A673 (cell line): ENCODE results near the gene BTN3A1. TPM values are rescaled to one million over a fixed set of nuclear protein-coding genes. Genes with fewer than 3 reads are reported as not detected.

ENCODE experiments used
- BruUV-seq: library from RNA; stranded (reverse); fragments of 400-500 nt; replicated peaks from 2 replicates; lab custom pipeline; 2021; lab: Mats Ljungman, UMichigan
- CTCF ChIA-PET: fragments of 300-600 bp; sonication (Branson Sonifier 250); formaldehyde crosslinking; loops from one replicate; lab custom pipeline; 2022; ENCODE audit warnings: antibody characterized with exemption; lab: Charles Lee
- POLR2A ChIA-PET: fragments of 300-600 bp; sonication (Branson Sonifier 250); formaldehyde crosslinking; loops from one replicate; lab custom pipeline; 2022; ENCODE audit warnings: antibody characterized with exemption; ENCODE audit not compliant: low non-redundant PET; lab: Charles Lee
- DNase-seq: peaks from one replicate; pipeline ENCODE4 v3.0.0-alpha.2; 2015; ENCODE audit warnings: low spot score
- H3K27ac ChIP-seq: fragments of 200-600 bp; sonication (generic); 2 replicates; pipeline ENCODE4 v1.5.1; 2016; ENCODE audit warnings: mixed run types, low read depth, mild to moderate bottlenecking, mixed read lengths, antibody characterized with exemption, low read length; ENCODE audit not compliant: poor library complexity, severe bottlenecking
- H3K27me3 ChIP-seq: fragments of 200-600 bp; sonication (generic); replicated peaks from 2 replicates; pipeline ENCODE4 v1.6.1; 2017; ENCODE audit warnings: mixed run types, low read depth, mild to moderate bottlenecking, mixed read lengths, antibody characterized with exemption, low read length; ENCODE audit not compliant: insufficient read depth, poor library complexity
- H3K36me3 ChIP-seq: fragments of 200-600 bp; sonication (generic); 2 replicates; pipeline ENCODE4 v1.6.1; 2016; ENCODE audit warnings: mixed run types, mild to moderate bottlenecking, mixed read lengths, antibody characterized with exemption, low read length; ENCODE audit not compliant: insufficient read depth, poor library complexity, severe bottlenecking
- H3K4me1 ChIP-seq: fragments of 200-600 bp; sonication (generic); 2 replicates; pipeline ENCODE4 v1.6.1; 2017; ENCODE audit warnings: mixed run types, mild to moderate bottlenecking, mixed read lengths, antibody characterized with exemption, low read length; ENCODE audit not compliant: insufficient read depth, poor library complexity, severe bottlenecking
- H3K4me3 ChIP-seq: fragments of 200-600 bp; sonication (generic); 2 replicates; pipeline ENCODE4 v1.5.1; 2016; ENCODE audit warnings: low read depth, mixed run types, mild to moderate bottlenecking, mixed read lengths, low read length; ENCODE audit not compliant: poor library complexity, severe bottlenecking
- H3K9me3 ChIP-seq: fragments of 200-600 bp; sonication (generic); 2 replicates; pipeline ENCODE4 v1.6.1; 2016; ENCODE audit warnings: mixed run types, low read depth, mild to moderate bottlenecking, mixed read lengths, antibody characterized with exemption, low read length; ENCODE audit not compliant: poor library complexity, severe bottlenecking
- EZH2 ChIP-seq: fragments of 200-600 bp; sonication (generic); IDR thresholded peaks from 2 replicates; pipeline ENCODE4 v1.6.1; 2017; ENCODE audit warnings: borderline replicate concordance, low read depth, mild to moderate bottlenecking, mixed read lengths, antibody characterized with exemption, low read length; ENCODE audit not compliant: poor library complexity, severe bottlenecking
- intact Hi-C: fragments of 100-400 bp; cut with micrococcal nuclease; formaldehyde crosslinking; loops from one replicate; pipeline ENCODE4 v1.10.0; 2022; ENCODE audit not compliant: unreplicated experiment
- total RNA-seq: library from RNA; stranded (reverse); gene quantifications from 2 replicates; pipeline ENCODE4 v1.2.3, GENCODE V29; 2021
- TF ChIP-seq, protein P1 (sequence below): fragments of 300-800, 200-600 bp; sonication (generic); conservative IDR thresholded peaks from 2 replicates; pipeline ENCODE4 v1.5.1; 2017; ENCODE audit warnings: low read depth, mild to moderate bottlenecking, antibody characterized with exemption, low read length, moderate library complexity, mixed read lengths

BTN3A1 gene
- total RNA-seq, 1 experiment from 2014 or later = 14.8 TPM

DNA sequence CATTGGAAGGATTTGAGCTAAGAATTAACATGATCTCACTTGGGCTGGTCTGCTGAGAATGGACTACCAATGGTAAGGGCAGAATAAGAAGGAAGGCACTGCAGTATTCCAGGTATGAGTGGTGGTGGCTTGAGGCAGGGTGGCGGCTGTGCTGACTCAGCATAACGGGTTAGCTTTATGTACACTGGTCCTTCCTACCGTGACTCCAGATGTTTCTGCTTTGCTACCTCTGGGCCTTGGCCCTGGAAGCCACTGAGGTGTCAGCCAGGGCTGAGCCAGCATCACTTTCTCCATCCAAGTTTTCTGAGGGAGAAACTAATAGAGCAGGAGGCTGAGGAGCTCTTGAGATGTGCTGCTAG, 25.4 kb downstream of the BTN3A1 start:
- POLR2A ChIA-PET = no interaction called here
- CTCF ChIA-PET = no interaction called here
- TF ChIP-seq, protein P1, sequence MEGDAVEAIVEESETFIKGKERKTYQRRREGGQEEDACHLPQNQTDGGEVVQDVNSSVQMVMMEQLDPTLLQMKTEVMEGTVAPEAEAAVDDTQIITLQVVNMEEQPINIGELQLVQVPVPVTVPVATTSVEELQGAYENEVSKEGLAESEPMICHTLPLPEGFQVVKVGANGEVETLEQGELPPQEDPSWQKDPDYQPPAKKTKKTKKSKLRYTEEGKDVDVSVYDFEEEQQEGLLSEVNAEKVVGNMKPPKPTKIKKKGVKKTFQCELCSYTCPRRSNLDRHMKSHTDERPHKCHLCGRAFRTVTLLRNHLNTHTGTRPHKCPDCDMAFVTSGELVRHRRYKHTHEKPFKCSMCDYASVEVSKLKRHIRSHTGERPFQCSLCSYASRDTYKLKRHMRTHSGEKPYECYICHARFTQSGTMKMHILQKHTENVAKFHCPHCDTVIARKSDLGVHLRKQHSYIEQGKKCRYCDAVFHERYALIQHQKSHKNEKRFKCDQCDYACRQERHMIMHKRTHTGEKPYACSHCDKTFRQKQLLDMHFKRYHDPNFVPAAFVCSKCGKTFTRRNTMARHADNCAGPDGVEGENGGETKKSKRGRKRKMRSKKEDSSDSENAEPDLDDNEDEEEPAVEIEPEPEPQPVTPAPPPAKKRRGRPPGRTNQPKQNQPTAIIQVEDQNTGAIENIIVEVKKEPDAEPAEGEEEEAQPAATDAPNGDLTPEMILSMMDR = no peak
- TF ChIP-seq EZH2 = no peak
- BruUV-seq = no TSS peak
- intact Hi-C loops = no loop called here
- peaks cover 11% of the 10 kb centered on the region for H3K36me3 ChIP-seq
- H3K27ac ChIP-seq = no peak overlapping the region
- no peaks in the 10 kb centered on the region for H3K27me3 ChIP-seq
- DNase-seq = no peak
- H3K9me3 ChIP-seq = no peaks in the 10 kb centered on the region
- H3K4me3 ChIP-seq = no peak overlapping the region
- H3K4me1 ChIP-seq = no peaks in the 10 kb centered on the region

DNA sequence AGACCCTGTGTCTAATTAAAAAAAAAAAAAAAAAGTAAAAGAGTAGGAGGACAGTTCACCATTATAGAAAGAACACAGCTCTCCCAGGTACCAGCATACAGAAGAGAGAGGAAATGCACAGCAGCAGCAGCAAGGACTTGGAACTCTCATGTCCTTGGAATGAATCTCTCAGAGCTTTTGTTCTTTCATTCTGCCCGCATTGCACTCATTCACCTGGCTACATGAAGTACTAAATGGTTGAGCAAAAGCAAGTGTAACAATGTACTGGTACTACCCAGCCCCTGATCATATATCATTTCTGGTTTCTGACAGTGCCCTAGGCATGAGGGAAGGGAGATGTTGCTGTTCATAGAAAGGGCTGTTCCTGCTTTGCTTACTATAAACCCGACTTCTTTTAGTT, 26.1 kb downstream of the BTN3A1 start:
- CTCF ChIA-PET = no interaction called here
- H3K27me3 ChIP-seq = no peaks in the 10 kb centered on the region
- no peaks in the 10 kb centered on the region for H3K9me3 ChIP-seq
- no peak for DNase-seq
- intact Hi-C loops = no loop called here
- no TSS peak for BruUV-seq
- POLR2A ChIA-PET = no interaction called here
- no peaks in the 10 kb centered on the region for H3K4me1 ChIP-seq
- H3K27ac ChIP-seq = no peak overlapping the region
- TF ChIP-seq, protein P1 = no peak
- no peak for TF ChIP-seq EZH2
- H3K36me3 ChIP-seq = peaks cover 11% of the 10 kb centered on the region
- H3K4me3 ChIP-seq = no peak overlapping the region

DNA sequence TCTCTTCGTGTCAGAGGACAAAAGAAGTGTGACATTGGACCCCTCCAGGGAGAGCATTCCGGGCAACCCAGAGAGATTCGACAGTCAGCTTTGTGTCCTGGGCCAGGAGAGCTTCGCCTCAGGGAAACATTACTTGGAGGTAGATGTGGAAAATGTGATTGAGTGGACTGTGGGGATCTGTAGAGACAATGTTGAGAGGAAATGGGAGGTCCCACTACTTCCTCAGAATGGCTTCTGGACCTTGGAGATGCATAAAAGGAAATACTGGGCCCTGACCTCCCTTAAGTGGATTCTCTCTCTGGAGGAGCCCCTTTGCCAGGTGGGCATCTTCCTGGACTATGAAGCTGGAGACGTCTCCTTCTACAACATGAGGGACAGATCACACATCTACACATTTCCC, 28.7 kb downstream of the BTN3A1 start:
- intact Hi-C loops = no loop called here
- Histone ChIP-seq H3K27ac (no peak overlapping the region), H3K36me3 (peaks cover 11% of the 10 kb centered on the region), H3K4me1 (no peaks in the 10 kb centered on the region), H3K9me3 (no peaks in the 10 kb centered on the region), H3K4me3 (no peak overlapping the region), H3K27me3 (no peaks in the 10 kb centered on the region)
- ChIA-PET CTCF (no interaction called here), POLR2A (no interaction called here)
- BruUV-seq = no TSS peak
- no peak for DNase-seq
- TF ChIP-seq, protein P1 = no peak
- TF ChIP-seq EZH2 = no peak
